WTC11 (cell line): ENCODE results near the gene CRYGN. TPM values are rescaled to one million over a fixed set of nuclear protein-coding genes. Genes with fewer than 3 reads are reported as not detected.

ENCODE experiments used
- ATAC-seq: fragments of 200-7000 bp; cut with Tn5 transposase; 2 replicates; pipeline ENCODE4 v1.10.0; 2021; ENCODE audit warnings: mild to moderate bottlenecking, moderate library complexity
- CTCF ChIA-PET: fragments of 300-600 bp; sonication (Branson Sonifier 250); formaldehyde crosslinking; loops from one replicate; lab custom pipeline; 2021; ENCODE audit warnings: antibody characterized with exemption; lab: Charles Lee
- POLR2A ChIA-PET: fragments of 350-600 bp; sonication (Branson Sonifier 250); formaldehyde crosslinking; loops from one replicate; lab custom pipeline; 2021; ENCODE audit warnings: antibody characterized with exemption; lab: Charles Lee
- DNase-seq: peaks from one replicate; pipeline ENCODE4 v3.0.0; 2021; ENCODE audit warnings: low spot score
- H3K27ac Mint-ChIP-seq: 2 replicates; pipeline ENCODE4 v1.8.0; 2021; ENCODE audit warnings: mixed read lengths
- H3K27me3 Mint-ChIP-seq: 2 replicates; pipeline ENCODE4 v1.8.0; 2021; ENCODE audit warnings: low read depth, mild to moderate bottlenecking, moderate library complexity, mixed read lengths
- H3K36me3 Mint-ChIP-seq: 2 replicates; pipeline ENCODE4 v1.8.0; 2021; ENCODE audit warnings: mixed read lengths
- H3K4me1 Mint-ChIP-seq: 2 replicates; pipeline ENCODE4 v1.8.0; 2022; ENCODE audit warnings: mixed read lengths
- H3K4me3 Mint-ChIP-seq: 2 replicates; pipeline ENCODE4 v1.8.0; 2021; ENCODE audit warnings: mild to moderate bottlenecking, moderate library complexity, mixed read lengths
- H3K9me3 Mint-ChIP-seq: 2 replicates; pipeline ENCODE4 v1.8.0; 2021; ENCODE audit warnings: mixed read lengths
- ARID4B ChIP-seq: sonication (generic); formaldehyde crosslinking; IDR thresholded peaks from 2 replicates; pipeline ENCODE4 v1.8.0; 2023; ENCODE audit warnings: missing genetic modification reagents, mild to moderate bottlenecking, borderline replicate concordance
- ATF1 ChIP-seq: sonication (generic); formaldehyde crosslinking; IDR thresholded peaks from 2 replicates; pipeline ENCODE4 v1.8.1; 2023; ENCODE audit warnings: mild to moderate bottlenecking, moderate library complexity, missing genetic modification reagents
- CREM ChIP-seq: sonication (generic); formaldehyde crosslinking; IDR thresholded peaks from 2 replicates; pipeline ENCODE4 v1.8.1; 2022; ENCODE audit warnings: mild to moderate bottlenecking, missing genetic modification reagents, moderate library complexity
- CTCF ChIP-seq: fragments of 200-600 bp; IDR thresholded peaks from 2 replicates; pipeline ENCODE4 v1.8.0; 2022; ENCODE audit warnings: antibody characterized with exemption
- E2F1 ChIP-seq: sonication (generic); formaldehyde crosslinking; IDR thresholded peaks from 2 replicates; pipeline ENCODE4 v1.8.0; 2022; ENCODE audit warnings: mild to moderate bottlenecking, missing genetic modification reagents
- FOXJ3 ChIP-seq: sonication (generic); formaldehyde crosslinking; IDR thresholded peaks from 2 replicates; pipeline ENCODE4 v1.9.0; 2021; ENCODE audit warnings: missing genetic modification reagents, mild to moderate bottlenecking, borderline replicate concordance
- FOXP4 ChIP-seq: sonication (generic); formaldehyde crosslinking; IDR thresholded peaks from 2 replicates; pipeline ENCODE4 v1.8.0; 2022; ENCODE audit warnings: mild to moderate bottlenecking, missing genetic modification reagents
- GABPB1 ChIP-seq: sonication (generic); formaldehyde crosslinking; IDR thresholded peaks from 2 replicates; pipeline ENCODE4 v1.8.1; 2023; ENCODE audit warnings: mild to moderate bottlenecking, missing genetic modification reagents
- GRHL2 ChIP-seq: fragments of 250-450 bp; sonication (Bioruptor Pico); IDR thresholded peaks from 2 replicates; pipeline ENCODE4 v1.8.0; 2022; ENCODE audit warnings: mild to moderate bottlenecking, moderate library complexity; ENCODE audit not compliant: insufficient replicate concordance, severe bottlenecking
- HMGA2 ChIP-seq: fragments of 250-450 bp; sonication (Bioruptor Pico); IDR thresholded peaks from 2 replicates; pipeline ENCODE4 v1.4.0; 2021; ENCODE audit warnings: mild to moderate bottlenecking, moderate library complexity
- JUN ChIP-seq: sonication (generic); formaldehyde crosslinking; IDR thresholded peaks from 2 replicates; pipeline ENCODE4 v1.8.0; 2023; ENCODE audit warnings: mild to moderate bottlenecking, missing genetic modification reagents
- MAX ChIP-seq: sonication (generic); formaldehyde crosslinking; IDR thresholded peaks from 2 replicates; pipeline ENCODE4 v1.8.0; 2022; ENCODE audit warnings: mild to moderate bottlenecking, missing genetic modification reagents
- MXD4 ChIP-seq: fragments of 250-450 bp; sonication (Bioruptor Pico); IDR thresholded peaks from 2 replicates; pipeline ENCODE4 v1.8.0; 2021; ENCODE audit warnings: mild to moderate bottlenecking, moderate library complexity, borderline replicate concordance
- PRRX2 ChIP-seq: fragments of 250-450 bp; sonication (Bioruptor Pico); IDR thresholded peaks from 2 replicates; pipeline ENCODE4 v1.8.0; 2021; ENCODE audit warnings: mild to moderate bottlenecking
- ZMAT4 ChIP-seq: fragments of 250-450 bp; sonication (Bioruptor Pico); IDR thresholded peaks from 2 replicates; pipeline ENCODE4 v1.9.0; 2021; ENCODE audit warnings: mild to moderate bottlenecking
- ZNF121 ChIP-seq: sonication (generic); formaldehyde crosslinking; IDR thresholded peaks from 2 replicates; pipeline ENCODE4 v1.8.0; 2023; ENCODE audit warnings: missing genetic modification reagents
- ZNF138 ChIP-seq: sonication (generic); formaldehyde crosslinking; conservative IDR thresholded peaks from 2 replicates; pipeline ENCODE4 v1.8.1; 2022; ENCODE audit warnings: mild to moderate bottlenecking, moderate library complexity, missing genetic modification reagents
- ZNF317 ChIP-seq: sonication (generic); formaldehyde crosslinking; IDR thresholded peaks from 2 replicates; pipeline ENCODE4 v1.8.1; 2023; ENCODE audit warnings: low read depth, mild to moderate bottlenecking, moderate library complexity, missing genetic modification reagents, borderline replicate concordance
- ZNF423 ChIP-seq: fragments of 250-450 bp; sonication (Bioruptor Pico); IDR thresholded peaks from 2 replicates; pipeline ENCODE4 v2.1.2; 2022; ENCODE audit warnings: mild to moderate bottlenecking, moderate library complexity
- ZNF425 ChIP-seq: fragments of 250-450 bp; sonication (Bioruptor Pico); conservative IDR thresholded peaks from 2 replicates; pipeline ENCODE4 v1.9.0; 2021; ENCODE audit warnings: mild to moderate bottlenecking
- total RNA-seq: library from RNA; stranded (reverse); gene quantifications from 3 replicates; pipeline ENCODE4 v1.2.3, GENCODE V29; 2021

Gene CRYGN
- total RNA-seq, 1 experiment from 2014 or later: 1.5 TPM

- H3K4me1 Mint-ChIP-seq: peaks cover 4% of the 10 kb centered on the region; the same call in 1 of the 2 replicates
Observed at GRCh38 chr7:151389096-151389767, 50.7 kb downstream of the CRYGN start.

More at GRCh38 chr7:151389096-151389767, 50.7 kb downstream of the CRYGN start:
- POLR2A ChIA-PET: no interaction called here
- Mint-ChIP-seq H3K27ac (no peak overlapping the region), H3K9me3 (no peaks in the 10 kb centered on the region), H3K4me3 (no peak overlapping the region), H3K27me3 (peaks cover 3% of the 10 kb centered on the region), H3K36me3 (peaks cover 3% of the 10 kb centered on the region; the same call in 1 of the 2 replicates)
- CTCF ChIA-PET: interaction anchor here (1.2 kb wide), 1 partner anchor 59 kb away, joined by 3 read pairs; no protein-coding TSS in a partner anchor
- DNase-seq (no peak), ATAC-seq (no peak)
- TF ChIP-seq ARID4B (no peak), ATF1 (CRISPR knock-in tag) (no peak), GABPB1 (CRISPR knock-in tag) (no peak), MAX (no peak), FOXP4 (CRISPR knock-in tag) (no peak), HMGA2 (CRISPR knock-in tag) (no peak), FOXJ3 (CRISPR knock-in tag) (no peak), ZNF423 (CRISPR knock-in tag) (no peak), CTCF (no peak), E2F1 (CRISPR knock-in tag) (no peak), ZNF138 (CRISPR knock-in tag) (no peak), JUN (CRISPR knock-in tag) (no peak), ZNF425 (CRISPR knock-in tag) (no peak), ZNF121 (no peak), CREM (CRISPR knock-in tag) (no peak), GRHL2 (CRISPR knock-in tag) (no peak), MXD4 (CRISPR knock-in tag) (no peak), ZNF317 (CRISPR knock-in tag) (no peak), ZMAT4 (CRISPR knock-in tag) (no peak), PRRX2 (CRISPR knock-in tag) (no peak)
